GM03348 (cell line): ENCODE measurements around the gene CPSF4L.

Experiments
- DNase-seq: peaks from one replicate; pipeline ENCODE4 v3.0.0; 2012; ENCODE audit warnings: low spot score

CPSF4L gene

DNA sequence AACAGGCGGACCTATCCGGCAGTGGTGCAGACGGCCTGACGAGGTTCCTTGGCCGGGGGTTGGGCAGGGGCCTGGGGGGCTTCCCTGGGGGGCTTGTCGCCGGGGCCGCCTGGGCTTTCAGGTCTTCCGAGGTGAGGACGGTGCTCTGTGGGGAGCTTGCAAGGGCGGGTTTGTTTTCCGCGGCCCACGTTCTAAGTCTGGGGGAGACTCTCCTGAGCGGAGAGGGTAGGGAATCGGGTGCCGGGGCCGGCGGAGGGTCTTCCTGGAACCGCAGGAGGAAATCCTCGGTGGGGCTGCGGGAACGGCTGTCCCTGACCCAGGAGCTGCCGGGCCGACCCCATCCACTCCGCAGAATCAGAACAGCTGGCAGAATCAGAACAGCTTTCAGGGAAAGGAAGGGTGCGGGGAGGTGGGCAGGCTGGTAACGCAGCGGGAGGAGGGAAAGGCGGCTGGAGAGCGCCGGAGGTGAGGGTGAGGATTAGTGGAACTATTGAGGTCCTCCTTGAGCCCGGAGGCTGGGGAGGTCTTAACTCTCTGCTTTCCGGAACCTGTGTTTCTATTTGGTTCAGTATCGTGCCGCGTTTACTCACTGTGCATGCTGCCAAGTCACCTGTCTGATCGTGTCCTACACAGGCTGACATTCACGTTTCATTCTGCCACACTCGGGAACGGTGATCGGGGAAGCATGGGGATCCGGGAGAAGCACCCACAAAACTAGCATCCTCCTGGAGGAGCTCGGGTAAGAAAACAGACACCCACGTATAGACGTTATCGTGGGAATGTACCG is 28.9 kb downstream of the CPSF4L start:
- peak; percentile 66 for DNase-seq

- DNase-seq, result peak; percentile 99
These were observed 29.7 kb downstream of the CPSF4L start for GRCh38 chr17:73231841-73232586.

- DNase-seq, result peak; percentile 38
These were observed 30.3 kb downstream of the CPSF4L start for GRCh38 chr17:73231395-73231794.

- no peak for DNase-seq
These were observed 31.6 kb downstream of the CPSF4L start for GRCh38 chr17:73230088-73230487.

- peak; percentile 92 for DNase-seq
These were observed 32.9 kb downstream of the CPSF4L start for GRCh38 chr17:73228748-73229236.

GRCh38 chr17:73227944-73228343 is 33.7 kb downstream of the CPSF4L start:
- no peak for DNase-seq

- no peak for DNase-seq
These were observed 34.3 kb downstream of the CPSF4L start for GRCh38 chr17:73227379-73227778.

DNA sequence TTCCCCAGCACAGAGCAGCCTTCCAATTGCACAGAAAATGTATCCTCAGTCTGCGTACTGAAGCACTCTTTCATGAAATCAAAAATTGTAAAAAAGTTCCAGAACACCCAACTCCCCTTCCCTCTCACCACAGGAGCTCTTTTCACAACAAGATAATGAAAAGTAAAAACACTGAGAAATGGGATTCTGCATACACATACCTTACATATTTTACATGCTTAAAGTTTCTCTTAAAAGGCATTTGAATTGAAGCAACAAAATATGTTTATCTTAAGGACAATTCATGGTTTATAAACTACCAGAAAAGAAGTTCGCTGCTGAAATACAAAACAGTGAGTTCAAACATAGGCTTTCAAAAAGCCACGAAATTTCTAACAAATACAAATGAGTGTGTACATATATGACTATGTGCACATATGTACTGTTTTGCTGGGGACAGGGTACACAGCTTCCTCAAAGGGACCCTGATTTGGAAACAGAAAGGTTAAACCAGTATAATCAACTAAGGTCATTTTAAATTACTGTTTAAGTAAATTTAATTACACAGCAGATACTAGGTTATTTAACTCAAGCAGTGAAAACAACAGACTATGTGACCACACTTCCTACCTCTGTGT is 35.0 kb downstream of the CPSF4L start:
- DNase-seq, result no peak

DNA sequence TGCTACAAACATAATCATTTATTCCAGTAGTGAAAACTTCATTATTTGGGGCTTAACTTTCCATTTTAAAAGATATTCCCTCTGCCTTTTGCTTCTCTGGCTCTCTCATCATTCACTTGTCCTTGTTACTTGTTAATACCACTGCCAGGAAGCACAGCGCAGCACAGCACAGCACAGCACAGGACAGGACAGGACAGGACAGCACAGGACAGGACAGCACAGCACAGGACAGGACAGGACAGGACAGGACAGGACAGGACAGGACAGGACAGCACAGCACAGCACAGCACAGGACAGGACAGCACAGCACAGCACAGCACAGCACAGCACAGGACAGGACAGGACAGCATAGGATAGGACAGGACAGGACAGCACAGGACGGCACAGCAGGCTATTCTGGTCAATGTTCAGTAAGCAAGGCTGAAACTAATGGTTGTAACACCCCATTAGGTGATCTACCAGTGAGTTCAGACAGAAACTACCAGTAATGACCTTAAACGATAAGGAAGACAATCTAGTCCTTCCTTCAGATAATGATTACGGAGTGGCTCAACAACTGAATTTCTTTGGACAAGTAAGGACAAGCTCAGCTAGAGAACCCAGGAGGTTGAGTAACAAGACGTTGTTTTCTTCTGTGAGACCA is 36.9 kb downstream of the CPSF4L start:
- DNase-seq, result no peak

DNA sequence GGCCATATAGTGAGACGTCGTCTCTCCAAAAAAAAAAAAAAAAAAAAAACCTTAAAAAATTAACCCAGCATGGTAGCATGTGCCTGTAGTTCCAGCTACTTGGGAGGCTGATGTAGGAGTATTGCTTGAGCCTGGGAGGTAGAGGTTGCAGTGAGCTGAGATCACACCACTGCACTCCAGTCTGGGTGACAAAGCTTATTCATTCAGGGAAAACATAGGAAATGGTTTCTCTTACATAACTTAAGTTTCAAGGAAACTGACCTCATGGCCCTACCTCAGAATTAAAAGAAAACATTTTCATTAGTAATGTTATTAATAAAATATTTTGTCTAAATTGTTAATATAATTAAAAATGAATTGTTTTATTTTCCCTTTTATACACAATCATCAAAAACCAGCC is 37.4 kb downstream of the CPSF4L start:
- DNase-seq, result no peak

DNA sequence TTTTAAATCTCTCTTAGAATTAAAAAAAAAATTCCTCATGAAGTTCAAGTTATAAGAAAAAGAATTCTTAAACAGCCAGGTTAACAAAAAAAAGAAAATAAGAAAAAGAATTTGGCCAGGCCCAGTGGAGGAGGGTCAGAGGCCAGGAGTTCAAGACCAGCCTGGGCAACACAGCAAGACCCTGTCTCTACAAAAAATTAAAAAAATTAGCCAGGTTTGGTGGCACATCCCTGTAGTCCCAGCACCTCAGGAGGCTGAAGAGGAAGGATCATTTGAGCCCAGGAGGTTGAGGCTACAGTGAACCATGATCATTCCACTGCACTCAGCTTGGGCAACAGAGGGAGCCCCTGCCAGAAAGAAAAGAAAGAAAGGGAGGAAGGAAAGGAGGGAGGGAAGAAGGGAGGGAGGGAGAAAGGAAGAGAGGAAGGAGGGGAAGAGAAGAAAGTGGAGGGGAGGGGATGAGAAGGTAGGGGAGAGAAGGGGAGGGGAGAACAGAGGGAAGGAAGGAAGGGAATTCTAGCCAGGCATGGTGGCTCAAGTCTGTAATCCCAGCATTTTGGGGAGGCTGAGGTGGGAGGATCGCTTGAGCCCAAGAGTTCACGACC is 38.0 kb downstream of the CPSF4L start:
- no peak for DNase-seq

DNA sequence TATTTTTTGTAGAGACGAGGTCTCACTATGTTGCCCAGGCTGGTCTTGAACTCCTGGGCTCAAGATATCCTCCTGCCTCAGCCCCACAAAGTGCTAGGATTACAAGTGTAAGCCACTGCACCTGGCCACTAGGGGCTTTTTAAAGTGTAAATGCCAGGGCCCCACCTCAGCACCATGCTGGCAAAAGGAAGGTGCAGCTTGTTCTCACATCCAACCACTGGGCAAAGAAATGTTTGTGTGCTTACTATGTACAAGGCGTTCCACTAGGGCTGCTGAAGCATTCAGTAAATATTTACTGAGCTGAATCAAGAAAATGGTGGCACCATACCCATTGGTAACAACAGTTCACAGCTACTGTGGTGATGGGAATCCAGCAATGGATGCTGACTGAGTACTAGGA is 46.2 kb downstream of the CPSF4L start:
- DNase-seq, result no peak

GRCh38 chr17:73214851-73215250 is 46.8 kb downstream of the CPSF4L start:
- no peak for DNase-seq

DNA sequence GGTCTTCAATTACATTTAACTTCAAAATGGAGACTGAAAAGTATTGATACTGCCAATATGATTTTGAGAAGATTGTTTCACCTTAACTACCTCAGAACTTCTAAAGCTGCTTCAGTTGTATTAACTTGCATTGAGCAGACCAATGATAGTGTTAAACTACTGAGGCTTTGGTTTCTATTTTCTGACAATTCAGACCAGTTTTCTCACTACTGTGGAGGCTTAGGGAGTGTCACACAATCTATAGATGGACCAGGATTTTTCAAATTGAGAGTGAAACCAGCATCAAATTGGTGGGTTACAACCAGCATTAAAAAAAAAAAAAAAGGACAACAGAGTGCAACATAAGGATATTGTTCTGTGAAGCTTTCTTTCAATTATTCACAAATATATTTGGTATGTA is 47.7 kb downstream of the CPSF4L start:
- no peak for DNase-seq

GRCh38 chr17:73211745-73212144 is 49.9 kb downstream of the CPSF4L start:
- no peak for DNase-seq

DNA sequence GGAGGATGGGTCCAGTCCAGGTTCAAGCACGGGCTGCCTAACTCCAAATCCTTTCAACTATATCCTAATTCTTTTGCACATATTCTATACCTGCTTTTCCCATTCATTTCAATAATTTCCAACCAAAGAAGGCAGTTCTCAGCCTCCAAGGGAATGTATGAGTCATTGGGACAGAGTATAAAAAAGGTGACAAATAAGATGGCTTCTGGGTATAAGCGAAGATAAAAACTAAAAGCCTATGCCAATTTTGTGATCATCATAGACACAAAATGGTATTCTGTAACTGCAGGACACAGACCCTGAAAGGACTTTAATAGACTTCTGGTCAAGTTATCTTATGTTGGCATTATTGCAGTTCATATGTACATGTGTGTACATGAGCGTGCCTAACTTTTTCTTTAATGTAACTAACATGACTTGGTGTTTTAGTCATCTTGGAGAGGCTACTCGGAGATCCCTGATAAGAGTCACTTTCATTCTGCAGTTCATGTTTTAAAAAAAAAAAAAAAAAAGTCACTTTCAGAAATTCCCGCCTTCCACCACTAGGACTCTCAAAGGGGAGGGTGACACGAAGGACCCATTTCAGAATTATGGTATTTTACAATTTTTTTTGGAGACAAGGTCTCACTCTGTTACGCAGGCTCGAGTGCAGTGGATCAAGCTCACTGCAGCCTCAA is 51.5 kb downstream of the CPSF4L start:
- peak; percentile 46 for DNase-seq

DNA sequence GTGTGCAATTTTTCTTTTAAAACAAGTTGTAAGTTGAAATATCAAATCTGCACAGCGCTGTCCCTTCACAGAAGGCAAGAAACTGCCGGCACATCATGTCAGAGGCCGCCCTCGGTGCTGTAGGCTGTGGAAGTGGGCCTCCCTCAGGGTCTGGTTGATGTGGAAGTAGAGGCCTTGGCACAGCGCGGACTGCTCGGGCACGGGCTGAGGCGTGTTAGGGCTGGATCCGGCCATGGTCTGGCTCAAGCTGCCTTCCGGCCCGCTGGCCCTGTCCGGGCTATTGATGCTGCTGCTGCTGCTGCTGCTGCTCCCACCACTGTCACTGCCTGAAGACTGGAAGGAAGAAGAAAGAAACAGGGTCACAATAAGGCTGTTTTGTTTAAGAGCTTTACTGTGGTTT is 52.2 kb downstream of the CPSF4L start:
- no peak for DNase-seq

DNA sequence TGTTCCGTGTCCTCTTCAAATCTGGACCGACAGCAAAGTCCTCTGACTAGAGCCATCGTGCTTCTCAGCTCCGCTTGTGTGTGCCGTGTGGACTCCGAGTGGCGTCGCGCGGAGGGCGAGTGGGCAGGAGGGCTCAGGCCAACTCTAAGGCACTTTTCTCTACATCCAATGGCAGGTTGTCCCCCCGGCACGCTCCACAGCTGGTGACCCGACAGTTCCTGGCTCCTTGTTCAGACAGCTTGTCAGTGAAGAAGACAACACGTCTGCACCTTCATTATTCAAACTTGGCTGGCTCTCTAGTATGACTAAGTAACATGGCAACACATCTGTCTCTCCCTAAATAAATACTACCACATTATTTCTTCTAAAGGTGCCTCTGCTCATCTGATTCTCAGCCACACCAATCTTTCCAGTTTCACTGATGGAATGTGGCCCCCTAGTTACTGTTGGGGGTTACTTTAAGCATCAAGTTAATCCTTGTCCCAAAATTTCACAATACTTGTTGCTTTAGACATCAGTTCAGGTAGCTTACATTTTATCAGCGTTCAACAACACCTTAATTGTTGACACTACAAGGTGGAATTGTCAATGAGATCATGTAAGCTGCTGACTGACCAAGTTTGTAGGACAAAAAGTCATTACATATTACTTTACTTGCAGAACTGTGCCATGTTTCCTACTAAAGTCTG is 53.4 kb downstream of the CPSF4L start:
- no peak for DNase-seq

DNA sequence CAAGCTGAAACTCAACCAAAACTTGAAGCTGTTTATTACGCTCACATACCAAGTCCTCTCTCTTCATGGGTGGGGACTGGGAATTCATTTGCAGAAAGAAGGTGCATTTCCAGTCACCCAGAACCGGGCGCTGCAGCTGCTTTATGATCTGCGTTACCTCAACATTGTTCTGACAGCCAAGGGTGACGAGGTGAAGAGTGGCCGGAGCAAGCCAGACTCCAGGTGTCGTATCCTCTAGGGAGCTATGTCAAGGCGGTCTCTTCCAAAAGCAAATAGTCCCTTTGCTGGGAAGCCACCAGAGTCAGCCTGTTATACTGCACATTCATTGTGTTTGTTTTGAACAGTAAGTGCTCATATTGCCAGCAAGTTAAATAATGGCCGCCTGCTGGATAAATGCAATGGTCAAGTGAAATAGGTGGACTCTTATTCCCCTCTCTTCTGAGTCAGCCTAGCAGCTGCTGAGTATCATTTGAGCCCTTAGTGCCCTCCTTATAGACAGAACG is 56.2 kb downstream of the CPSF4L start:
- DNase-seq, result no peak

GRCh38 chr17:73203788-73204479 is 57.7 kb downstream of the CPSF4L start:
- DNase-seq, result no peak
